ENCODE results near the gene PRDM15.

PRDM15 gene

DNA sequence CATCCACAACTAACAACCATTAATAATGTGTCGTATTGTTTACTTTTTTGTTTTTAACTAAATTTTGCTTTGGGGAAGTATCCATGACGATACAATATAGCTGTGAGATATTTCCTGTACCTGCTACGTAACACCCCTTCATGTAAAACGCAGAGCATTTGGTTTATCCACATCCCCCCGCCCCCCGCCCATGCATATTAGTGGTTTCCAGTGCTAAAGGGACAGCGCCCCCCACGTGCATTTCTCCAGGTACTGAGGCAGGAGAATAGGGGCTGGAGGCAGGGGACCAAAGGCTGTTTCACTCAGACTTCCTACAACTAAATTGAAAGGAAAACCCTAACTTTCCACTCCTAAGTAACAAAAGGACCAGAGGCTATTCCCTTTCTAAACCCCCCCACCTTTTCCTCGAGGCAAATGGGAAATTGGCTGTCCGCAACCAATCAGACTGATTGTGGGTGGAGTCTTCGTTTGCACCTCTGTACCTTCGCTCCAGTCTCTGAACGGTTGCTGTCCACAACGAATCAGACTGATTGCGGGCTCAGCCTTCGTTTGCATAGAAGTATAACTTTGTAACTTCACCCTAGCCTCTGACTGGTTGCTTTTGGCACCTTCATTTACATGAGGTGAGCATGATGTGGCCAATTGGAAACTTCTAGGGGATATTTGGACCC is 100.1 kb downstream of the PRDM15 start:
- DNase-seq (ENCODE audit: low spot score) = no peak

DNA sequence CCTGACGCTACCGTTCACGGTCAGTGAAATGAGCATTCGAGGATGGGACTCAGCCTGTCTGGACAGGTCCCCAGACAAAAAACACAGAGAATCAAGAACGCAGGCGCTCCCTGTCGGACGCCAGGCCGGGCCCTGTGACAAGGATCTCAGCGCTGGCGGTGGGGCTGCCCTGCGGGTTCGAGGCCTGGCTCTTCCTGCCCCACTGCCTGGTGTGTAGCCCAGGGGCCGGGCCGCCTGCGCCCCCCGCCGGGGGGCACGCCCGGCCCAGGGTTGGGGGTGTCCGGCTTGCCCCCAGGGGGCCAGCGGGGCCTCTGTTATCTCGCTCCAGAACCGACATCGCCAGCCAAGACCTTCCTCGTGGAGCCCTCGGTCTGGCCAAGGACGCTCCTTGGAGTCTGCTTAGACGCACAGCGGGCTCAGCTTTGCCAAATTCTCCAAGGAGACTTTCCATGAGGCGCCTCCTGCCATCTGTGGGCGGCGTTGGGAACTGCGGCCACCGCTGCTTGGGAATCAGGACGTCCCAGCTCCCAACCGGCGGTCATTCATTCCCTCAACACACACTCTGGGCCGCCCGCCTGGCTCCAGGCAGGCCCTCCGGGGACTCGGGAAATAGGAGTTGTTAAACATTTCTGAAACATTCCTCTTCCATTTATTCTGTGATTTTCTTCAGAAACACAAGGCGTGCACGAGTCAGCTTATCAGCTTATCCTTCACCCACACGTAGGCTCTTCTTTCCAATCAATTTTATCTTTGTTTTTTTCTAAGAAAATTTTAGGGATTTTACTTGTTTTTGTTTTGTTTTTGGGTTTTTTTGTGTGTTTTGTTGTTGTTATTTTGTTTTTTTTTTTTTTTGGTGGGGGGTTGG is 101.0 kb downstream of the PRDM15 start:
- no peak for DNase-seq (ENCODE audit: low spot score)

DNA sequence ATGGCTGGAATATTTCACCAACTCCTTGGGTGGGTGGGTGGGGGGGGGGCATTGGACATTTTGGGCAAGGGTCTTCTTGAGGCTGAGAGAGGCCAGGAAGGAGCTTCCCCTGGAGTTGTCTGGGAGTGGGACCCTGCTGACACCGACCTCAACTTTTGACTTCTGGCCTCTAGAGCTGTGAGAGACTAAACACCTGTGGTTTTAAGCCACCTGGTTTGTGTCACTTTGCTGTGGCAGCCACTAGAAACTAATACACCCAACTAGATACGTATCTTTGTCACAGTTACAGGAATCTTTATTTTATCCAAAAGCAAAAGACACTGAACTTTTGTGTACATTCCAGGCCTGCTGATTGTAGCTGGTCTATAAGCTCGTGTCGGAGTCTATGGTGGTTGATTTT is 102.4 kb downstream of the PRDM15 start:
- no peak for DNase-seq (ENCODE audit: low spot score)

DNA sequence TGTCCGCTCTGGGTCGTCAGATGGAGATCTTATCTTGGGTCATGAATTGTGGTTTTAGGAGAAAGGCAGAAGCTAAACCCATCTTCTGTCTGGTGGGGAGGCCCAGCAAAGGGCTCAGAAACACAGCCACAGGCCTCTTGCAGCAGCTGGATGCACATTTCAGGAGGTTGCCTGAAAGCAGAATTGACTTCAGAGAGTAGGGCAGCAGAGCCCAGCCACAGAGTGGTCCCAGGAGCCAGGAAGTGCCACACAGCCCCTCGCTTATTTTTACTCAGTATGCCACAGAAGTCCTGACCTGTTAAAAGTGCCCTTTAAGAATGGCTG is 104.0 kb downstream of the PRDM15 start:
- DNase-seq (ENCODE audit: low spot score) = no peak

DNA sequence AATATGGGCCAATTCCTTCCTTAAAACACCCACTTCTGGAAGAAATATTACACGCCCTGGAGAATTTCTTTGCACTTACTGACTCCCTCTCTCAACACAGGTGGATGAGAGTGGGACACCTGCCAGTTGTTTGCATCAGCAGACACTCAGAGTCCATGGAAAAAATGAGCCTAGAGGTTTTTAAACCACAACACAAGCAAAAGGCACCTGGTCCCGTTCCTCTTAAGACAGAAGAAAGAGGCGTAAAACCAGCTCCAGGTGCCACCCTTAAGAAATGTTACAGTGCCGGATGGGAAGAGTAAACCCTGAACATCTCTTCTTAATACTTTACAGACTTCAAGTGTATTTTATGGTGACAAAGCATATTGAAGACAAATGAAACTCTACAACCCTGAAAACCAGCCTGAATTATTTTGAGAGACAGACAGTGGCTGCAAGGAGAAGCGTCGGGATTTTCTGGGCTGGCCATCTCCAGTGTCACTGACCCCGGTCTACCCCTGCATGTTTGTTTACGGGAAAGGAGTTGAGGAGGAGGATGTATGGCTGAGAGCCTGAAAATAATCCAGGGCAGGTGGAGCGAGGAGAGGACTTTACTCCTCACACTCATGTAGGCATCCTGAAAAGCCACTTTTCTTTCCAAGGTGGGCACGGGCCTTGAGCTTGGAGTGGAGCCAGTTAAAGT is 104.5 kb downstream of the PRDM15 start:
- DNase-seq (ENCODE audit: low spot score) = no peak

DNA sequence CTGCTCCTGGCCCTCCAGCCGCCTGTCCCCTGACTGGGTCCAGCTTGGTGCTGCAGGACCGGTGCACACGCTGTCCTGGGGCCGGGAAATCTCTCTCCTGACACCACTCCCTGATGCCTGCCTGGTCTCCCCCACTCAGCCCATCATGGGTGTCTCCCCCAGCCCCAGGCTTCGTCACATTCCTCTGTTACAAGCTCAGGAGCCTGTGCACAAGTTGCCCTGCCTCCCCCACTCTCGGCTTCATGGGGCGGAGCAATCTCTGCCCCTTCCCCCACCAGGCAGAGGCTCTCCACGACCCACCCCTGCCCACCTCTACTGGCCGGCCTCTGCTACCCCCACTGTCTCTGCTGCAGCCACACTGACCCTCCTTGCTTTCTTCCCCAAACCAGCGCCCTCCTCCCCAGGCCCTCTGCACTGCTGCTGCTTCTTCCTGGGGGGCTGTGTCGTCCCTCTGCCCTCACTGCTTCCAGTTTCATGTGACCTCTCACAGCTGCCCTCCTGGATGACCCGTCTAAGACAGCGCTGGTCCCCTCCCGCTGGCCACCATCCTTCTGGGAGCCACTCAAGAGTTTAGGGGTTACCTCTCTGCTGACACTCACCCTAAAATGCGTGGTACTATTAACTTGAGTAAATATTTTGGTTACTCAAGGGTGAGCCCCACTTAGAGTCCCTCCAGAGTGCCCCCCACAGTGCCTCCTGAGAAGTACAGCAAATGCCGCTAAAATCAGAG is 106.6 kb downstream of the PRDM15 start:
- no peak for DNase-seq (ENCODE audit: low spot score)

DNA sequence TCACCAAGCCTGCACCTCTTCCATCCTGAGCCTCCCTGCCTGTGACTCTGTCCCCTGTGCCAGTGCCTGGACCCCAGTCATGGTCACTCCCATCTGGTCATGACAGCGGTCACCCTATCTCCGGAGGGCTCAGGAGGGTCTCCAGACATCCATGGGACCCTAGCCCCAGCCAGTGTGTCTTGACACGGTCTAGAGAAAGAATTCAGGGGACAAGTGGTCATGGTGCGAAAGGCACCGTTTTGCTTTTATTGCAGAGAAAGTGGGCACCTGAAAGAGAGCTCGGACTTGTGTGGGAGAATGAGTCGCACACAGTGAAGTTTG is 107.6 kb downstream of the PRDM15 start:
- DNase-seq (ENCODE audit: low spot score) = no peak

DNA sequence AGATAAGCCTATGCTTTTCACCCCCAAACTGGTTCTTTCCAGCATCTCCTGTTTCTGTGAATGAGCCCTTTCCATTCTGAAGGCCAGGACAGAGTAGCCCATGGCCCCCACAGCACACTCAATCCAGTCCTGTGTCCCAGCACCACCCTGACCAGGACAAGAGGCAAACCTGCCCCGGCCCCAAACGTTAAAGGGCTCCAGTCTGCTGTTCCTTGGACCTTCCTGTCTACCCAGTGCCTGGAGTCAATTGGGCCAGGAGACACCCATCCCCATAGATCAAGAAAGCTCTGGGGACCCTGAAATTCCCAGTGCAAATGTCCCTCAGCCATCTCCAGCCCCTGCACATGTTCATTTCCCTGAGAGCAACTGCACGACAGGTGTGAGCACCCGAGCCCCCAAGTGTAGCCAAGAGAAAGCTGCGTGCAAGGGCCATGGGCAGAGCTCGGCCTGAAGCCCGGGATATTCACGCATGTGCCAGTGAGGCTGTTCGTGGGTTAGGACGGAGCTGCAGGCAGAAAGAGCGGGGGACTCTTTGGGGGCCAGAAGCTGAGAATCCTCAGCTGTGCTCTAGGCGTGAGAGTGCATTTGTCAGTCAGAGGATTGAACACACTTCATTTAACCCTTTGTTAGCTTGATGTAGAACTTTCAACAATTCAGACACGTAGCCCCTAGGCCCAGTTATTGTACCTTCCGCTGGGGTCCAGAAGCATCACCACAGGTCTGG is 108.1 kb downstream of the PRDM15 start:
- no peak for DNase-seq (ENCODE audit: low spot score)

DNA sequence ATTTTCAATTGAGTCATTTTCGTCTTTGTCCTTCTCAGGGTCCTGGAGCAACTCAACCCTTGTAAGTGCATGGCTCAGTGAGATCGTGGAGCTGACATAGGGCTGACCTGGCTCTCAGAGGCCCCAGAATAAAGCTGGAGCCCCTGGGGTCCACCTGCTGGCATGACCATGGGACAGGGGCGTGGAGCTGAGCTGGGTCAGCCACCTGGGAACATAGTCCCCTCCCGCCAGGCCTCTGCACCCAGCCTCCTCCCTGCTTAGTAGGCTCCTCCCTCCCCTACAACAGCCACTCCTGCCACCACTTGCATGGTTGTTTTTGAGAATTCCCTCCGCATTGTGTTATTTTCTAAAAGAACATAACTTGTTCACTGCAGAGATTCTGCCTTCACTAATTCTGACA is 109.2 kb downstream of the PRDM15 start:
- no peak for DNase-seq (ENCODE audit: low spot score)

DNA sequence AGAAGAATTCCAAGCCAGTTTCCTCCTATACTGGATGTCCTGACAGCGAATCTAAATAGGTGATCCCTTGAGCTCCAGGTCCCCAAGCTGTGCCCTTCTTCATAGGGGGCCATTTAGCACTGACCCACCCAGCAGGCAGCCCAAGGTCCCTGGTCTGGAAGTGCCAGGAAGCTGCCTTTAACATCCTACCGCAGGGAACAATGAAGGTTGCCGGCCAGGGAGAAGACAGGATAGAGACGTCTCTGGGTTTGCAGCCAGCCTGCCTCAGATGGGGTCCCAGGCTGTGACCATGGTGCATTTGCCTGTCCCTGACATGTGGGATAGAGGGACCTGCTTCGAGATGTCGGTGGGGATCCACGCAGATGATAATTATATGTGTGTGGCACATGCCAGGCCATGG is 109.6 kb downstream of the PRDM15 start:
- no peak for DNase-seq (ENCODE audit: low spot score)

DNA sequence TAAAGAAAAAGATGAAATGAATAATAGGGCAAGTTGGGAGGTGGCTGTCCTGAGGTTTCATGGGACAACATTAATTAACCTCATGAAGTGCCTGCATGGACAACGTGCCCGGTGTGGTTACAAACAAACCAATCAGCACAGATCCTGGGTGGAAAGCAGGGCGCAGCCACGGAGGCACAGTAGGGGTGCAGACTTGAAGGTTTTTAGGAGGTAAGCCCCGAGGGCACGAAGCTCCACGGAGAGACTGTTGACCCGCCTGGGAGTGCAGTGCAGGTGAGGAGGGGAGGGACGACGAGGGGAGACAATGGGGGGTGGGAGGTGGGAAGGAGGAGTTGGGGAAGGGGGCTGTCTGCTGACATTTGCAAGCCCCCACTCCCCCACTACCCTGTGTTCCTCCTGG is 110.0 kb downstream of the PRDM15 start:
- DNase-seq (ENCODE audit: low spot score) = no peak

DNA sequence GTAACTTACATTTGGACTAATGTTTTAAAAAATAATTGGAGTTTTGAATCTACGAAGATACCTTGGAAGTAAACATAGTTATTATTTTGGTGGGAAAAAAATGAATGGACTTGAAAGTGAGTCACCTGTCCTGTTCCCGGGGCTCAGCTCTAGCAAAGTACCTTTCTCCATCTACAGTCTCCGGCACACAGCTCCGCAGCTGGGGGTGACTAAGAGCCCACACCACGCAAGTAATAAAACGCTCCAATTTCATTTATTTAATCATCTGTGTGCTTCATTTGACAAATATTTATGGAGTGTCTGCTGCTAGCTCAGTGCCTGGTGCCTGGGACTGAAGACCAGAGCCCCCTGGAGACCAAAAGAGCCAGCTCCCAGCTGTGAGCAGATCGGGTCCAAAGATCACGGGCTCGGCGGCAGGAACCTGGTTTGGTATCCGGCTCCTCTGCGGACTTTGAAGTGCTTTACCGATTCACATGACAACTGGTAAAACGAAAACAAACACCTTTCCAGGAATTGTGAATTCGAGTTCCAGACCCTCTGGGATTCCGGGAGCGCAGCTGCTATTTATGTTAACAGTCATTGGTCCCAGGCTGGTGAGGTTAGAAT is 110.6 kb downstream of the PRDM15 start:
- DNase-seq (ENCODE audit: low spot score) = peak; percentile 17

DNA sequence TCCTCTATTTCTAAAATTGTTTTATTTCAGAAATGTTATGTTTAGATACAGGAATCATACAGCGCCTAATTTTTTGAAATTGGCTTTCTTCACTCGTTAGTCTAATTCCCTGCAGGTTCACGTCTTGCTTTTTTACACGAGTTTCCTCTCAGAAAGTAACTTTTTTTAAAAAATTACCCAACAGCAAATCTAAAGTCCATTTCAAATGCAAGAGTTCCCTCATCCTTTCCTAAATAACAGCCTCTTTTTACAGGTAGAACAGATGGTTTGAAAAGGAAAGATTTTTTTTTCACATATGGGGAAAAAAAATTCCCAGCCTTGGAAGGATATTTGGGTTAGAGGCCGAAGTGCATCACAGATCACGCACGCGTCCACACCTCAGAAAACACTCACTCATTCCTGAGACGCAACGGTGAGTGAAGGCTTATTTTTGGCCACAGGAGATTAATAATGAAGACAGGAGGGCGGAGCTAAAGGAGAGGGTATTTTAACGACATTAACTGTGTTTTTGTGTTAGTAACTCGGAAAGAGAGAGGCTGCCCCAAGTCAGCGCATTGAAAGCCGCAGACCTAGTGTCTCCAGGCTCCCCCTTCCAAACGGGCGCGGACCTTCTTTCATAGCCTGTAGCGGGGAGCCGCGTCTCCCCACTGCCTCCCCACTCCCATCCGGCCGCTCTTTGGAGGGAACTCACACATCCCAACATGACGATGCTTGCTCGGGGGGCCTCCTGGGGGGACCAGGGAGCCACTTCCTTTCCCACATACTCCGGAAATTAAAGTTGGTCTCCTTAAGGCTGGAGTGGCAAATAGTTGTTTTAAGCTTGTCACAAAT is 111.3 kb downstream of the PRDM15 start:
- no peak for DNase-seq (ENCODE audit: low spot score)

DNA sequence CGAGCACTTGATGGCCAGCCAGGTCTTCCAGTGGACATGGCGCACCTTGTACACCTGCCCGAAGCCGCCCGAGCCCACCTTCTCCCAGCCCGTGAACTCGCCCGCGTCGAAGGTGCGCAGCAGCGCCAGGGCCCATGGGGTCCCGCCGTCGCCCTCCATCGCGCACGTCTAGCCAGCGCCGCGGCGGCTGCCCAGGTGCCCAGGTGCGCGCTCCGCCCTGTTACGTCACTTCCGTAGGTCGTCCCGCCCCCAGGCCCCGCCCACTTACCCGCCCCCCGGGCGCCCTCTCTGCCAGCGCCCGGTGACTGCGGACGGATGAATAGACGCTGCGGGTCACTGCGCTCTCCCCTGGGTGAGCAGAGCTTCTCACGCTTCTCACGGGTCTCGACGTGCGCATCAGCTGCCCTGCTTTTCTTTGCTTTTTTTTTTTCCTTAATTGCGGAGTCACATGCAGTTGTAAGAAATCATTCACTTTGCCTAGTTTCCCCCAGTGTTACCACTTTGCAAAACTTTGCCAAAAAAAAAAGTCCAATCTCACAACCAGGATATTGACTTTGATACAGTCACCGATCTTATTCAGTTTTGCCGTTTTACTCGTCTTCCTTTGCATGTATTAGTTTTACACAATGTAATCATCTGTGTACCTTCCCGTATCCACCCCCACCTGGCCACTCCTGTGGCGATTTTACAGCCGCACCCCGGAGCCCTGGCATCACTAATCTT is 112.1 kb downstream of the PRDM15 start, which contains the start of gene RIPK4:
Gene RIPK4, minus strand, starts transcription at position 170 of the 723 bp plus-strand sequence. Its CDS starts 11 bp downstream, at position 159.
- peak; percentile 47 for DNase-seq (ENCODE audit: low spot score)

DNA sequence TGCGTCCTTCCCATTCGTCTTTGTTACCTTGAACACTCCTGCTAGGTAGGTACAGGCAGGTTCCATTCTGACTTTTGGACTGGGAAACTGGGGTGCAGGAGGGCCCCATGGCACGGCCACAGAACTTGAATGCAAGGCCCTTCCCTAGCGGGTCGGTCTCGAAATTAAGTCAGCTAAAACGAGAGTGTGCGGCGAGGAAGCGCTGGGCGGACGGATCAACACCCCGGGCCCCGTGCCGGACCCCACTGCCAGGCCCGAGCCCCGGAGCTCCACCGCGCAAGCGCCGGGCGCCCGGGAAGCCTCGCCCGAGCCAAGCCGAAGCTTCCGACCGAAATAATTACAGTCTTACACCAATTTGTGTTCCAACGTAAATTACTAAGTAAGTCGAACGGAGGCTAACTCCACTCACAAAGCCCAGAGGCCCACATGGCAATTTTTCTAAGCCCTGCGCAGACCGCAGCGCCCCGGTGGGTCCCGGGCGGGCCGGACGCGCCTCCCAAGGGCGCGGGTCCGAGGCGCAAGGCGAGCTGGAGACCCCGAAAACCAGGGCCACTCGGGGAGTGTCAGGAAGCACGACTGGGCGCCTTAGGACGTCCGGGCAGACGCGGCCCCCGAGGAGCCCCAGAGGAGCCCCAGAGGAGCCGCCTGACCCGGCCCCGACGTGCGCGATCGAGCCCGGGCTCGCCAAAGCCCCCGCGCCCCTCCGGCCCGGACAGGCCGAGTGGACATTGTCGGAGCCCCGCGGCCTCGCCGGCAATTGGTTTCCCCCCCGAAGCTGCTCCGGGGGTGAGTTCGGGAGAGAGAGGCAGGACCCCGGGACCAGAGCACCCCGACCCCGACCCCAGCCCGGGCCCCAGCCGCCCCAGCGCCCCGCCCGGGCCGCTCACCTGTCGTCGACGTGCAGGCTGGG is 112.9 kb downstream of the PRDM15 start:
- DNase-seq (ENCODE audit: low spot score) = no peak

DNA sequence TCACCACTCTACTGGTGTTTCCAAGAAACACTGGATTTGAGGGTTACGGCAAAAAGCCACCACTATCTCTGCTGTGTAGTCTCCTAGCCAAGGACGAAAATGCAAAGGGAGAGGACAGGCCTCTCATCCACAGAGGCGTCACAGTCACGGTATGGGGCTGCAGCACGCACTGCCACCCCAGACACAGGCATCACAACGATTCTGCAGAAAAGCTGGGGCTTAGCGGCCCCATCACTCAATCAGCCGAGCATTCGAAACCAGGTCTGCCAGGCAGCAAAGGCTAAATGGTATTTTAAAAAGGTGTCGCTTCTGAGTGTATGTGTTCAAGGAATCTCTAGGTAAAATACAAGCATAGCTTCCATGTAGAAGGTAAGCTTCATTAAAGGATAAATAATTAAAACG is 113.7 kb downstream of the PRDM15 start:
- DNase-seq (ENCODE audit: low spot score) = no peak

DNA sequence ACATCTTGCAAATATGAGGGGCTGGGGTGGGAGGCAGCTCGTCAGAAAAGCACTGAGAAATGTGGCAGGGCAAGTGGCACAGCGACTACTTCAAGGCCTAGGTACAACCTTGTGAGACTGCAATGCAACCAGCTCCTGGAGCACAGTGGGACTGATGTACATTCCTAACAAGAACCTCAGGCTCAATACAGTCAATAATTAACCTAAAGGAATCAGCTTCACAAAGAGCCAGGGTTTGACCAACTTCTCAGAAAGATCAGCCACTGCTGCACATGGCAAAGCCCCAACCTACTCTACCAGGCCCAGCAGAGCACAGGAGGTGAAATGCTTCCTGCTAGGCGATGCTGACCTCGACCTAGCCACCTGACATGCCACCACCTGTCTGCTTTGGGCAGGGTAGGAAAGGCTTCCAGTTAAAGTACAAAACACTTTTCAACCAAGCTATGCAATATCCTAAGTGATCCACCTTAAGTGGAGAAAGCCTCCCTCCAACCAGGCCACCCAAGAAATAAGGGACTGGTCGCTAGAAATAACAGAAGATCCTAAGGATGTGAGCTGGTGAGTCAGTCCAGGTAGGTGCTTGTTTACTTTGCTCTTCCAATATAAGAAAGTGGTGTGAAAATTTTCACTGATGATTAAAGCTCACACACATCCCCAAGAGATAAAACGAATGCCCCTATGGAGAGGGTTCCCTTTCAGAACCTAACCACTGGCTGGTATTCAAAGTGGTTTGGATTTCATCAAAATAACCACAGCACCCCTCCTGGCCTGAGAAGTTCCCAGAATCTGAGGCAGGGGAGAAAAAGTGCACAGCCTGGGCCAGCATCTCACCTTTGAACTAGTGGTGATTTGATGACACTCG is 114.4 kb downstream of the PRDM15 start:
- DNase-seq (ENCODE audit: low spot score) = no peak

DNA sequence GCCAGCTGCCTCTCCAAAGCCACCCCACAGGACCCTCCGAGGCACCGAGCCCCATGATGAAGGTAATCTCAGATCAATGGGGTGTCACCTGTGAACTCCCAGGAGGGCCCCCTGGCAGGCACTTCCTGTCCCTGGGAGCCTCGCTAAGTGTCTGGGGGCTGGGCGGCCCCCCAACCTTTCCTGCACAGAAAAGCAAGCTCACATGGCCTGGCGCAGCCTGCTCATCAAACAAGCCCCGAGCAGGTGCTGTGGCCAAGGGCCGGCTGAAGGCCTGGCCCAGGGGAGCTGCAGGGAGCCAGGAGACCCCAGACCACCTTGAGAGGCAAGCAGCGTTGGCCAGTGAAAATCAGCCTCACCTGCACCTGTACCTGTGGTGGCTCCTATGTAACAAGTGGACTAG is 115.1 kb downstream of the PRDM15 start:
- DNase-seq (ENCODE audit: low spot score) = no peak
